Stimulated activated CD8-positive, alpha-beta memory T cell treated with anti-CD3 and anti-CD28 coated beads, Interleukin-7, amount 100 ng/mL, for 1 hour (primary cell): ENCODE results near the gene ZNF44.
"Not testable (repeated sequence)": the region's sequence is repeated elsewhere in the genome, so short reads cannot be mapped to it uniquely, and the experiment has no call there.

Source experiments
- DNase-seq, 2 donors: peaks; one replicate each; pipeline ENCODE4 v3.0.0-alpha.2; 2020; ENCODE audit warnings: low read depth in 2 of 2

The ZNF44 gene

DNA sequence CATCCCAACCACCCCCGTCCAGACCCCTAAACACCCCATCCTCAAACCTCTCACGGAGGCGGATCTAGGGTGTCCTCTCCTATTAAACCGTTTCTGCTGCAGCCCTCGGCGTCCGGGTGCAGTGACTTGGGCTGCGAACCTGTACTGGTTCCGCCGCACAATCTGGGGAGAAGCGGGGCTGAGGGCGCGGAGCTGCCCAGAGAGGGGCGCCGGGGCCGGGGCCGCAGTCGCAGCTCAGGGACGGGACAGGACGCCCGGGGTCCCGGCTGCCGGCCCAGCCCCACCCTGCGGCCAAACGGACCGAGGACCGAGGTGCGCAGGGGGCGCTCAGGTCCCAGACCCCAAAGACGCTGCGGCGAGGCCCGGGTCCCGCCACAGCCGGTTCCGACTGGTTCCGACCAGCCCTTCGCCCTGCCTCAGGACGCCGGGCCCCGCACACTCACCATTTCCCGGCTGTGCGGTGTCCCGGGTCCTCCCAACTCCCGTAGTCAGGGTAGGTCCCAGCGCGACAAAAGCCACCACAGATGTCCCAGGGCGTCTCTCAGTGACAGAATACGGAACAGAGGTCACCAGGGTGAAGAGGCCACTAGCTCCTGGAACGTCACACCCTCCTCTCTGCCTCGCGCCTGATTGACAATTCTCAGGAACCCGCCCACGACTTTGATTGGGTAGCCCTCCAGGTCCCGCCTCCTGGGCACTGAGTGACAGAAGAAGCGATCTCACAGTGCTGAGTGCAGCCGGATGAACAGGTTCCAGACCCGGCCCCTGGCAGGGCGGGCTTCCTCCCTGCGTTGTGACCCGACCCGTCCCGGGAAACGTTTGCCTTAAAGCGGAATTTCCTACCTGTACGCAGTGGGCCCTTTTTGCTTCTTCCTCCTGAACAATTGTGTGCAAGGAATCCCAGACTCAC, at the start of gene ZNF44:
ZNF44 (minus strand) TSS at position 635 of the 910 bp plus-strand sequence; CDS start at position 446, 189 bp downstream.
- peak; percentile 88 to 90 for DNase-seq

DNA sequence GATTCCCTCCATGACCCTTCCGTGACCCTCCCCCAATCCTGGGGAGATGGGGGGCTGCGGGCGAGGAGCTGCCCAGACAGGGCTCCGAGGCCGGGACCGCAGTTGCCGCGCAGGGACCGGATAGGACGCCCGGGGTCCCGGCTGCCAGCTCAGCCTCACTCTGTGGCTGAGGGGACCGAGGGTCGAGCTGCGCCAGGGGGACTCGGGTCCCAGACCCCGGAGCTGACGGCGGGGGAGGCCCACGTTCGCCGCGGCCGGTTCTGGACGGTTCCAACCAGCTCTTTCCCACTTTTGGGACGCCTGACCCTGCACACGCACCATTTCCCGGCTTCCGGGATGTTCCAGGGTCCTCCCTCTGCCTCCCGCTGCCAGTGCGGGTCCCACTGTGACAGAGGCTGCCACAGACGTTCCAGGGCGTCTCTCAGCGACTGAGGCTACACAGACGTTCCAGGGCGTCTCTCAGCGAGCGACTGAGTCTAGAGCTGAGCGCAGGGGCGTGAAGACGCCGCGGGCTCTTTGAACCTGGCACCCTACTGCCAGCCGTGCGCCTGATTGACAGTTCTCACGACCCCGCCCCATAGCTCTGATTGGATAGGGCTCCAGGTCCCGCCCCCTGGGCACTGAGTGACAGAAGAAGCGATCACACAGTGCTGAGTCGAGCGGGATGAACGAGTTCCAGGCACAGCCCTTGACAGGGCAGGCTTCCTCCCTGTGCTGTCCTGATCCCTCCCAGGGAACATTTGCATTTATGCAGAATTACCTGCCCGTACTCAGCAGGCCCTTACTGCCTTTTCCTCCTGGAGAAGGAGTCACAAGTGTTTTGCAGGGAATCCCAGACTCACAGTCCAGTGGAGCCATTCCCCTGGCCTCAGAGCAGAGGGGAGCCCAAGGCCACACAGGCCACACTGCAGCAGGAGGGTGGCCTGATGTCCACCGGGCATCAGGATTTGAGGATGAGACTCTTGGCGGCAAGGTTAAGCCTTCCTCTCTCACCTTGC, 38.8 kb upstream of the ZNF44 start, which contains the start of gene ZNF563:
ZNF563 (minus strand) TSS at position 472 of the 998 bp plus-strand sequence; CDS start at position 321, 151 bp downstream.
- DNase-seq = peak; percentile 95 to 98

DNA sequence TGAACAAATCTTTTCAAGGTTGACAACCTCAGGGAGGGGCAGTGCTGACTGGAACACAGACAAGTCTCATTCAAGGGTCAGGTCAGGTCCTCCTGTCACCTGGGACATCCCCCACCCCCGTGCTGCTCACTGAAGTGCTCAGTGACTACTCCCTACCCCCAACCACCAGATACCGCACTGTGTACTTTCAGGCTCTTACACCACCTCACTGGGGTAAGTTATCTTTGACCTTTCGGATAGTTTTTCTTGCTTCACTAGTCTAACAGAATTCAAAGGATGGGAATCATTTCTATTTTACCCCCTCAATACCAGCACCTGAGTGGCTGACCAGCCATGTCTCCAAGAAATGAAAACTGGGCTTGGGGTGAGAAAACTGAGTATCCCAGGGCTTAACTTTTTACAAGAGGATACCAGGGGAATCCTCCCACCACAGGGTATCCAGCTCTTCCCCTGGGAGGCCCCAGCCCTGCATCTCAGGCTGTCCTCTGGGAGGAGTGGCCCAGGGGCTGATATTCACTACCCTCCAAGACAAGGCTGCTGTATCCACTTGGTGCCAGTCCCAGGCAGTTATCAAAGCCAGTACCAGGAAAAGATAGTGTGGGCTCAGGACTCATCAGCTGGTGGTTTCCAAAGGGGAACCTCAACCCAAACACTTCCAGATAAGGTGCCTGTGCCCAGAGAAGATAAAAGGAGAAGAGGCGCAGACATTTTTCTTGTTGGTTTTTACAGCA, 36.7 kb upstream of the ZNF44 start:
- no peak for DNase-seq

DNA sequence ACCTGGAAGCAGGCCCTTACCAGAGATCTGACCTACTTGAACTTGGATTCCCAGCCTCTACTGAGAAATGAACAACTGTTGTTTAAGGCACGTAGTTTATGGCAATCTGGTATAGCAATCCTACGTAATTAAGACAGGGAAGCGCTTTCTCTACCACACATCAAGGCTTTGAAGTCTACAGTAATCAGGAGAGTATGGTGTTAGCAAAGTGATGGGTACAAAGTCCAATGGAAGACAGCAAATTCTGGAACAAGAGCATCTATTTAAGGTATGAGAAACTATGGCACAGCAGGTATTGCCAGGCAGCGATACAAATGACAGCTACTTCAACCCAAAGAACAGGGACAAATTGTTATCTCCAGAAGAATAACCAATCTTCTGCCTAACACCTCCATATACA, 35.7 kb upstream of the ZNF44 start:
- no peak for DNase-seq

DNA sequence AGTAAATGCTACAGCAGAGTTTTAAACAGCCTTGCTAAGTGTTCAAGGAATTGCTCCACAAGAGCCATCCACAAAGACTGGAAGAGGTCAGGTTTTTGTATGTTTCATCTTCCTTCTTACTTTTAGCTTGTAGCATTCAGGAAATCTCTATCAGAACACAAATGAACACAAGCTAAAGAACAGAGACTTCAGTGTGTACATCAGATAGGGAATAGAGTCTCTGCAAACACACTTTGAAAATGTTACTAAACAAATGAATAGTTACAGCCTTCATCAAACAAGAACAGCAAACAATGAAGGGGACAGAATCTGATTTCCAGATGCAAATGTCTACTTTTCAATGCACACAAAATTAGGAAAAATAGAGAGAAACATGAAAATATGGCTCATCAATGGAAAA, 31.0 kb upstream of the ZNF44 start:
- DNase-seq = no peak

DNA sequence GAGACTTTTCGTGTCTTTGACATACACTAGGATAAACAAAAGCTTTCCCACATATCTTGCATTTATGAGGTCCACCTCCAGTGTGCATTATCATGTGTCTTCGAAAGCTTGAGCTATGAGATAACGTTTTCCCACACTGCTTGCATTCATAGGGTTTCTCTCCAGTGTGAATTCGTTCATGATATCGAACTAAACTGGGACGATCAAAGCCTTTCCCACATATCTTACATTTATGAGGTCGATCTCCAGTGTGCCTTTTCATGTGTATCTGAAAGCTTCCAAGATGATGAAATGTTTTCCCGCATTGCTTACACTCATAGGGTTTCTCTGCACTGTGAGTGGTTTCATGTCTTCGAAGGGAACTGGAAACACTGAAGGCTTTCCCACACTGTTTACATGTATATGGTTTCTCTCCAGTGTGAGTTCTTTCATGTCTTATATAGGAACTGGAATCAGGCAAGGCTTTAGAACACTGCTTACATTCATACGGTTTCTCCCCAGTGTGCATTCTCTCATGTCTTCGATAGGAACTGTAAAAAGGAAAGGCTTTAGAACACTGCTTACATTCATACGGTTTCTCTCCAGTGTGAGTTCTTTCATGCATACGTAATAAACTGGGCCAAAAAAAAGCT, 24.2 kb upstream of the ZNF44 start:
- DNase-seq = no peak

DNA sequence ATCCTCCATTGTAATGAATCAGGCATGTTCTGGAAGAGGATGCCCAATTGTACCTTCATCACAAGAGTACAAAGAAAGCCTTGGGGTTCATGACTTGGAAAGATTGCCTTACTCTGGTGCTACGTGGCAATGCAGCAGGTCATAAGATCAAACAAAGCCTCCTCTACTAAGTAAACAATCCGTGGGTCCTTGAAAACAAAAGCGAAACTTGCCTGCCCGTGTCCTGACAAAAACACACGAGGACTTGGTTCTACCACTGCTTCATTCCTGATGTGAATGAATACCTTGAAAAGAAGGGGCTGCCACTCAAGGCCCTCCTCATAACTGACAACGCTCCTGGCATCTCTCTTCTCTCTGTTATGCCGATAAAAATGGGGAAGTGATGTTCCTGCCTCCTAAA, 19.9 kb upstream of the ZNF44 start:
- DNase-seq = no peak

DNA sequence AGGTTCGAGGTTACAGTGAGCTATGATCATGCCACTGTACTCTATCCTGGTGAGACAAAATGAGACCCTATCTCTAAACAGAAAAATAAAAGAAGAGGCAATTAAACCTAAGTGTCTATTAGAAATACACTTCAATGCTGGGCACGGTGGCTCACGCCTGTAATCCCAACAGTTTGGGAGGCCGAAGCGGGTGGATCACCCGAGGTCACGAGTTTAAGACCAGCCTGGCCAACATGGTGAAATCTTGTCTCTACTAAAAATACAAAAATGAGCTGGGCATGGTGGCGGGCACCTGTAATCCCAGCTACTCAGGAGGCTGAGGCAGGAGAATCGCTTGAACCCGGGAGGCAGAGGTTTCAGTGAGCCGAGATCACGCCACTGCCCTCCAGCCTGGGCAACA, 14.2 kb upstream of the ZNF44 start:
- DNase-seq = not testable (repeated sequence)

DNA sequence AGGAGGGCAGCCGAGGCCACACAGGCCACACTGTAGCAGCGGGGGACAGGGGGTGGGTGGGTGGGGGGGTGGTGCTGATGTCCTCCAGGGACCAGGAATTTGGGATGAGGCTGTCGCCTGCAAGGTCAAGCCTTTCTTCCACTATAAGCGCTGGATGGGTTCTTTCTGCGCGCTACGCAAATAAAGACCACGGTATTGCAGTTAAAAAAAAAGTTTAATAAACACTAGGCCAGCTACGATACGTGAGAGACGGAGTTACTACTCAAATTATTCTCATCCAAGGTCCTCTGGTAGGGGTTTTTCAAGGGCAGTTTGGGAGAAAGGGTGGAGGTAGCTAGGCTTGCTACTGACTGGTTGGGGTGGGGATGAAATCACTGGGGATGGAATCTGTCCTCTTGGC, 508 bp upstream of the ZNF44 start:
- no peak for DNase-seq

DNA sequence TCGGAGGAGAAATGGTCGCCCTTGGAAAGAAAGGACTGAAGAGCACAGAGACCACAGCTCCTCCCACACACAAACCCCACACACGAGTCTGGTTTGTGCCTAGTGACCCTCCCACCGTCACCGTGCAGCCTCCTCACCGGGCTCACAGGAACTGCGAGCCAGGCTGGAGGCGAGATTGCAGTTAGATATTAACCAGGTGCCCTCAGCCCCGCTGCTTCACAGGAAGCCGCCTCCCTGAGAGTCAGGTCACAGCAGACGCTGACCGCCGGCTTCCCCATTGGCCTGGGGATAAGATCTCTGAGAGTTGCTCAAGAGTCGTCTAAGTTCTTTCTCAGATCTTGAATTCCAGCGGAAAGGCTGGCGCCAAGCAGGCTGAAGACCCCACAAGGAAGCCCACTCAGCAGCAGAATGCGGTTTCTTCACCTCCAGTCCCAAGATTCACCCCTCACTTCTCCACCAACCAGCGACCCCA, 870 bp downstream of the ZNF44 start:
- peak in 1 of 2 donors; percentile 19 for DNase-seq

DNA sequence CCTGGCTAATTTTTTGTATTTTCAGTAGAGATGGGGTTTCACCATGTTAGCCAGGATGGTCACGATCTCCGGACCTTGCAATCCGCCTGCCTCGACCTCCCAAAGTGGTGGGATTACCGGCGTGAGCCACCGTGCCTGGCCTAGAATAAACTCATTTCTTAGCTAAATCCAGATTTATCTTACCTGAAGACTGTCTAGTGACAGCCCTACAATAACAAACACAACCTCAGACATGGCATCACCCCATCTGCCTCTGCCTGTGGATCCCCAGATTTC, 5.0 kb downstream of the ZNF44 start:
- no peak for DNase-seq

DNA sequence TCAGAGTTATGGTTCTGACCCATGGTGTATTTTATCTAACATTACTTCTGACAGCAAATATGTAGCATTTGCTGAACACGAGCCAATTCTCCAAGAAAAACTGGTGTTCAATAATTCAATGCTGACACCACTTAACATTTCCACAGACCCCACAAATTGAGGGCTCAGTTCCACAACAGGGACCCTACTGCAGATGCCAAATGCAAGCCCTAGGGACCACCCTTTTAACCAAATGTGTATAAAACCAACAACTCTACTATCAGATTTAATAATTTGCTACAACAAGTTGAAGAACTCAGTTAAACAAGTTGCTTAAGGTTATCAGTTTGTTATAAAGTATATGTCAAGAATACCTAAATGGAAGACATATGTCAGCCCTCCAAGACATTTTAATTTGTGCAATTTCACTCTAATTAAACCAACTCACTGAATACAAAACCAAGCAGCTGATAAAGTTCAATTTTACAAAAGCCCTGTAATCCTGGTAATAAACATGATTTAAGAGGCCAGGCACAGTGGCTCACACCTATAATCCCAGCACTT, 6.7 kb downstream of the ZNF44 start:
- no peak for DNase-seq

DNA sequence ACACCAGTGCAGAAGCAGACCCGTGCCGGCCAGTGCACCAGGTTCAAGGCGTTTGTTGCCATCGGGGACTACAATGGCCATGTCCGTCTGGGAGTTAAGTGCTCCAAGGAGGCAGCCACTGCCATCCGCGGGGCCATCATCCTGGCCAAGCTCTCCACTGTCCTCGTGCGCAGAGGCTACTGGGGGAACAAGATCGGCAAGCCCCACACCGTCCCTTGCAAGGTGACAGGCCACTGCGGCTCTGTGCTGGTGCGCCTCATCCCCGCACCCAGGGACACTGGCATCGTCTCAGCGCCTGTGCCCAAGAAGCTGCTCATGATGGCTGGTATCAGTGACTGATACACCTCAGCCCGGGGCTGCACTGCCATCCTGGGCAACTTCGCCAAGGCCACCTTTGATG, 10.1 kb downstream of the ZNF44 start:
- no peak for DNase-seq

DNA sequence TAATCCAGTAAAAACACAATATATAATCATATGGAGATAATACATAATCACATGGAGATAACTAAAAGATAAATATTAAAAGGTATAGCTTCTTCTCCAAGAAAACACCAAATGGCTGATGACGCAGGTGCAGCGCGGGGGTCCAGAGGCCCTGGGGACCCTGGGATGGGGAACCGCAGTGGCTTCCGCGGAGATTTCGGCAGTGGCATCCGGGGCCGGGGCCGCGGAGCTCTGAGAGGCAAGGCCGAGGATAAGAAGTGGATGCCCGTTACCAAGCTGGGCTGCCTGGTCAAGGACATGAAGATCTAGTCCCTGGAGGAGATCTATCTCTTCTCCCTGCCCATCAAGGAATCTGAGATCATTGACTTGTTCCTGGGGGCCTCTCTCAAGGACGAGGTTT, 10.5 kb downstream of the ZNF44 start:
- DNase-seq = no peak

DNA sequence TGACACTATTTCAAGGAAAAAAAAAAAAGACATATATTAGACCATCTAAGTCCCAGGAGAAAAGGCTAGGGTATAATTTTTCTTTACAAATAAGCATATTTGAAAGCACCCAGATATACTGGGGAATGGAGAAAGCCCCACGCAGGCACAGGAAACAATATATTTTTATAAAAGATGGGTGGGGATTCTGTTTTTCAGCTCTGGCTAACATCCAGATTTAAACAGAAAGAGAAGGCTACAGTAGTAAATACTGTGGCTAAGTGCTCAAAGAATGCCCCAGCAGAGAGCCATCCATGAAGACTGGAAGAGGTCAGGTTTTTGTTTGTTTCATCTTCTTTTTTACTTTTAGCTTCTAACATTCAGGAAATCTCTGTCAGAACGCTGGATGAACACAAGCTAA, 16.0 kb downstream of the ZNF44 start:
- no peak for DNase-seq

DNA sequence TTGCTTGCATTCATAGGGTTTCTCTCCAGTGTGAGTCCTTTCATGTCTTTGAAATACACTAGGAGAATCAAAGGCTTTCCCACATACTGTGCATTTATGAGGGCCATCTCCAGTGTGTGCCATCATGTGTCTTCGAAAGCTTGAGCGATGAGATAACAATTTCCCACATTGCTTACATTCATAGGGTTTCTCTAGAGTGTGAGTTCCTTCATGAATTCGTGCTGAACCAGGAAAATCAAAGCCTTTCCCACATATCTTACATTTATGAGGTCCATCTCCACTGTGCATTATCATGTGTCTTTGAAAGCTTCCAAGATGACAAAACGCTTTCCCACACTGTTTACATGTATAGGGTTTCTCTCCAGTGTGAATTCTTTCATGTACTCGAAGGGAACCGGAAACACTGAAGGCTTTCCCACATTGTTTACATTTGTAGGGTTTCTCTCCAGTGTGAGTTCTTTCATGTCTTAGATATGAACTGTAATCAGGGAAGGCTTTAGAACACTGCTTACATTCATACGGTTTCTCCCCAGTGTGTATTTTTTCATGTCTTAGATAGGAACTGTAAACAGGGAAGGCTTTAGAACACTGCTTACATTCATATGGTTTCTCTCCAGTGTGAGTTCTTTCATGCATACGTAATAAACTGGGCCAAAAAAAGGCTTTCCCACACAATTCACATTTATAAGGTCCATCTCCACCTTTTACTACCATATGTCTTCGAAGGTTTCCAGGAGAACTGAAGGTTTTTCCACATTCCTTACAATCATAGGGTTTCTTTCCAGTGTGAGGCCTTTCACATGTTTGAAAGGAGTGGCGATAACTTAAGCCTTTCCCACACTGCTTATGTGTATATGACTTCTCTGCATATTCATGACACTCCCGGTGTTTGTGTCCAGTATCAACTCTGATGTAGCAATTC, 21.4 kb downstream of the ZNF44 start:
- no peak for DNase-seq

DNA sequence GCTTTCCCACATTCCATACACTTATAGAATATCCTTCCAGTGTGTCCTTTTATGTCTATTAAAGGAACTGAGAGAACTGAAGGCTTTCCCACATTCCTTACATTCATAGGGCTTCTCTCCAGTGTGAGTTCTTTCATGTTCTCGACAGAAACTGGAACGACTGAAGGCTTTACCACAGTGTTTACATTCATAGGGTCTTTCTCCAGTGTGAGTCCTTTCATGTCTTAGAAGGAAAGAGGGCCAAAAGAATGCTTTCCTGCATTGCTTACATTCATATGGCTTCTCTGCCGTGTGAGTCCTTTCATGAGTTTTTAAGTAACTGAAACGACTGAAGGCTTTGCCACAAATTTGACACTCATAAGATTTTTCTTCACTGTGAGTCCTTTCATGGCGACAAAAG, 22.3 kb downstream of the ZNF44 start:
- no peak for DNase-seq

DNA sequence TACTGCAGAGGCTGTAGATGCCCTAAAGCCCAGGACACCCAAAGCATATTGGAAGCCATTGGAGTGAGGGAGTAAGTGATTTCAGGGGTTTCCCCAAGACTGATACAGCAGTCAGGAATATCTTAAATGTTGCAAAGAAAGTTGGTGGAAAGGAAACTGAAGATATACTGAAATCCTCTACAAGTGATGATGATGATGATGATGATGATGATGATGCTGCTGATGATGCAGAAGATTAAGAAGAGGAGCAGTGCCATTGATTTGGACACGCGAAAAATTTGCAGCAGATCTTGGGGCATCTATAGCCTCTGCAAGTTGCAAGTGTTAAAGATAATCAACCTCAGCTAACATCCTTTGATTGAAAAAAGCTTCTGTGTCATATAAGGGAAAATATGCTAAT, 23.8 kb downstream of the ZNF44 start:
- no peak for DNase-seq

DNA sequence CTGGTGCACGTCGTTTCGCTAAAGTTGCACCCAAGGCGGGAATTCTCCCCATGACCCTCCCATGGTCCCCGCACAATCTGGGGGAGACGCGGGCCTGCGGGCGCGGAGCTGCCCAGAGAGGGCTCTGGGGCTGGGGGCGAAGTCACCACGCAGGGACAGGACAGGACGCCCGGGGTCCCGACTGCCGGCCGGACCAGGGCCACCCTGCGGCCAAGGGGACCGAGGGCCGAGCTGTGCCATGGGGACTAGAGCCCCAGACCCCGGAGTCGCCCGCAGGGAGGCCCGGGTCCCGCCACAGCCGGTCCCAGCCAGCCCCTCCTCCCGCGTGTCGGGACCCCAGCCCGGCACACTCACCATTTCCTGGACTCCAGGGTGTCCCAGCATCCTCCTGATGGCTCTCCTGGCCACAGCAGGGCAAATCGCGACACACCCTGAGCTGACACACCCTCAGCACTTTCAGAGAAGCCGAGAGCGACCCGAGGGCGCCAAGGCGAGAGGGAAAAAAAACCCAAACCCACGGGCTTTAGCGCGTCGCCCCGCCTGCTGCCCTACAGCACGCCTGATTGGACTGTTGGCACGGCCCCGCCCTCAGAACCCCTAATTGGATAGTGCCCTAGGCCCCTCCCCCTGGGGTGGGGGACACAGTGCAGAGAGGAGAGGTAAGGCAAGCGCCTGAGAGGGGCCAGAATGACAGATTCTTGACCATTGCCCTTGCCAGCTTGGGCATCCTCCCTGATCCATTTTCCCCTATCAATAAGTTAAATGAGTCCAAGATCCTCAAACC, 28.6 kb downstream of the ZNF44 start:
- no peak for DNase-seq
